PC-3 (cell line): ENCODE results near the gene EXOC6. TPM values are rescaled to one million over a fixed set of nuclear protein-coding genes. Genes with fewer than 3 reads are reported as not detected.
A peak's percentile ranks its signal among the peaks of the same experiment; 100 is the strongest.

Source experiments
- ATAC-seq: fragments of 200-7000 bp; cut with Tn5 transposase; 2 replicates; pipeline ENCODE4 v1.9.1; 2020; ENCODE audit warnings: mild to moderate bottlenecking, moderate library complexity
- BruUV-seq: library from RNA; stranded (reverse); fragments of 400-500 nt; replicated peaks from 2 replicates; lab custom pipeline; 2021; lab: Mats Ljungman, UMichigan
- CTCF ChIA-PET: fragments of 300-600 bp; sonication (Branson Sonifier 250); formaldehyde crosslinking; loops from one replicate; lab custom pipeline; 2022; ENCODE audit warnings: antibody characterized with exemption; lab: Charles Lee
- POLR2A ChIA-PET: fragments of 300-600 bp; sonication (Branson Sonifier 250); formaldehyde crosslinking; loops from one replicate; lab custom pipeline; 2022; ENCODE audit warnings: antibody characterized with exemption; ENCODE audit not compliant: unreplicated experiment; lab: Charles Lee
- DNase-seq: peaks from one replicate; pipeline ENCODE4 v3.0.0-alpha.2; 2015
- H2AFZ ChIP-seq: fragments of 300-600 bp; sonication (generic); 2 replicates; pipeline ENCODE4 v1.6.0; 2016; ENCODE audit warnings: antibody characterized with exemption, low read length
- H3F3A ChIP-seq: fragments of 300-600 bp; sonication (generic); one replicate; pipeline ENCODE4 v1.6.0; 2017; ENCODE audit warnings: antibody characterized with exemption, low read length, control low read depth, mild to moderate bottlenecking; ENCODE audit not compliant: unreplicated experiment
- H3K27ac ChIP-seq: fragments of 300-600 bp; sonication (generic); 2 replicates; pipeline ENCODE4 v1.5.1; 2016; ENCODE audit warnings: mild to moderate bottlenecking, low read length
- H3K27me3 ChIP-seq: fragments of 300-600 bp; sonication (generic); 2 replicates; pipeline ENCODE4 v1.6.1; 2016; ENCODE audit warnings: low read length, mixed read lengths
- H3K36me3 ChIP-seq: fragments of 300-600 bp; sonication (generic); 2 replicates; pipeline ENCODE4 v1.6.1; 2016; ENCODE audit warnings: low read depth, mixed run types, low read length, mixed read lengths
- H3K4me1 ChIP-seq: fragments of 300-600 bp; sonication (generic); 2 replicates; pipeline ENCODE4 v1.5.1; 2016; ENCODE audit warnings: low read length; ENCODE audit not compliant: insufficient read depth
- H3K4me2 ChIP-seq: fragments of 300-600 bp; sonication (generic); 2 replicates; pipeline ENCODE4 v1.6.0; 2016; ENCODE audit warnings: low read length
- H3K4me3 ChIP-seq: fragments of 300-600 bp; sonication (generic); 2 replicates; pipeline ENCODE4 v1.5.1; 2016; ENCODE audit warnings: mild to moderate bottlenecking, low read length, mixed read lengths
- H3K79me2 ChIP-seq: fragments of 300-600 bp; sonication (generic); 2 replicates; pipeline ENCODE4 v1.6.1; 2017; ENCODE audit warnings: low read length, mixed read lengths
- H3K9ac ChIP-seq: fragments of 300-600 bp; sonication (generic); 2 replicates; pipeline ENCODE4 v1.6.0; 2016; ENCODE audit warnings: mild to moderate bottlenecking, low read length
- H3K9me2 ChIP-seq: fragments of 300-600 bp; sonication (generic); replicated peaks from 2 replicates; pipeline ENCODE4 v1.6.1; 2016; ENCODE audit warnings: mixed run types, low read length, mixed read lengths
- H3K9me3 ChIP-seq: fragments of 300-600 bp; sonication (generic); 2 replicates; pipeline ENCODE4 v1.6.1; 2016; ENCODE audit warnings: low read length, mixed read lengths
- H4K20me1 ChIP-seq: fragments of 300-600 bp; sonication (generic); 2 replicates; pipeline ENCODE4 v1.6.1; 2016; ENCODE audit warnings: low read length, mixed read lengths
- EZH2 ChIP-seq: fragments of 300-600 bp; sonication (generic); IDR thresholded peaks from one replicate; pipeline ENCODE4 v1.6.1; 2017; ENCODE audit warnings: antibody characterized with exemption, mild to moderate bottlenecking, low read length; ENCODE audit not compliant: unreplicated experiment
- EZH2phosphoT487 ChIP-seq: fragments of 300-600 bp; sonication (generic); IDR thresholded peaks from 2 replicates; pipeline ENCODE4 v1.6.1; 2018; ENCODE audit warnings: mild to moderate bottlenecking, antibody characterized with exemption, low read length, borderline replicate concordance
- intact Hi-C: fragments of 100-400 bp; cut with micrococcal nuclease; formaldehyde crosslinking; loops from 2 replicates; pipeline ENCODE4 v1.9.0; 2023
- total RNA-seq: library from RNA; depleted of rRNA; stranded (reverse); fragments of >200 nt; gene quantifications from 2 replicates; pipeline ENCODE4 v1.2.3, GENCODE V29; 2014
- TF ChIP-seq, protein P1 (sequence below): fragments of 300-600 bp; sonication (generic); conservative IDR thresholded peaks from 2 replicates; pipeline ENCODE4 v1.5.1; 2017; ENCODE audit warnings: antibody characterized with exemption, low read depth, mild to moderate bottlenecking, low read length

Gene EXOC6
- total RNA-seq, 1 experiment from 2014 or later, result 5.7 TPM

DNA sequence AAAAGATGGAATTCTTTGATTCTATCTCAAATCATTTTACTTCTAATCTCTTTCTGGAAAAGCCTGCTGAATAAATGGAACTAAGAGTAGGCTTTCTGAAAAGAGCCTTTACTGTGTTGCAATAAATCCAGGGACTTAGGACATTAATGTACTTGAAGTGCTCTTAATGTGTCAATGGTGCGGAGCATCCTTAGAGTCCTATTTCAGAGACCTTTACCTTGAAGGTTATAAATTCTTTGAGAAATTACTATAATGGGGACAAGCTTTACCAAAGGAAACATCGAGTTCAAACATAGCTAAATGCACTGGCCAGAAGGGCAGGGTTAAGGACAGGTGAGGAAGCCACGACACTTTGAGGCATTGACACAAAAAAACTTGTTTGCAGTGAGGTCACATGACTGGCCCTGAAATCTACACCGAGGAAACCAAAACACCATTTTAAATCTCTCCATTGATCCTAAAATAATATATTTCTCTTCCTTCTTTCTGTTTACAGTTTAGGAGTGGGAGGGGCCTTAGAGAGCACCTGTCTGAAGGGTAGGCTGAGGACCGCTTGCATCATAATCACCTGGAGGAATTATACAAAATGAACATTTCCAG lies 48.1 kb upstream of the EXOC6 start:
- H3K36me3 ChIP-seq, result no peaks in the 10 kb centered on the region
- no peaks in the 10 kb centered on the region for H3K9me3 ChIP-seq
- BruUV-seq, result no TSS peak
- peak overlapping the region; percentile 30 for H3K4me2 ChIP-seq
- no peak overlapping the region for H3K9ac ChIP-seq
- DNase-seq, result no peak
- ChIA-PET POLR2A (interaction anchor here (0.6 kb wide), 1 partner anchor 44 kb away, joined by 3 read pairs; no protein-coding TSS in a partner anchor), CTCF (no interaction called here)
- no peaks in the 10 kb centered on the region for H3K9me2 ChIP-seq
- intact Hi-C loops, result no loop called here
- H3K4me1 ChIP-seq, result peaks cover 7% of the 10 kb centered on the region; the same call in 1 of the 2 replicates
- H4K20me1 ChIP-seq, result no peaks in the 10 kb centered on the region
- H3K27me3 ChIP-seq, result no peaks in the 10 kb centered on the region
- TF ChIP-seq, protein P1, sequence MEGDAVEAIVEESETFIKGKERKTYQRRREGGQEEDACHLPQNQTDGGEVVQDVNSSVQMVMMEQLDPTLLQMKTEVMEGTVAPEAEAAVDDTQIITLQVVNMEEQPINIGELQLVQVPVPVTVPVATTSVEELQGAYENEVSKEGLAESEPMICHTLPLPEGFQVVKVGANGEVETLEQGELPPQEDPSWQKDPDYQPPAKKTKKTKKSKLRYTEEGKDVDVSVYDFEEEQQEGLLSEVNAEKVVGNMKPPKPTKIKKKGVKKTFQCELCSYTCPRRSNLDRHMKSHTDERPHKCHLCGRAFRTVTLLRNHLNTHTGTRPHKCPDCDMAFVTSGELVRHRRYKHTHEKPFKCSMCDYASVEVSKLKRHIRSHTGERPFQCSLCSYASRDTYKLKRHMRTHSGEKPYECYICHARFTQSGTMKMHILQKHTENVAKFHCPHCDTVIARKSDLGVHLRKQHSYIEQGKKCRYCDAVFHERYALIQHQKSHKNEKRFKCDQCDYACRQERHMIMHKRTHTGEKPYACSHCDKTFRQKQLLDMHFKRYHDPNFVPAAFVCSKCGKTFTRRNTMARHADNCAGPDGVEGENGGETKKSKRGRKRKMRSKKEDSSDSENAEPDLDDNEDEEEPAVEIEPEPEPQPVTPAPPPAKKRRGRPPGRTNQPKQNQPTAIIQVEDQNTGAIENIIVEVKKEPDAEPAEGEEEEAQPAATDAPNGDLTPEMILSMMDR, result no peak
- TF ChIP-seq EZH2phosphoT487 (no peak), EZH2 (no peak)
- no peak overlapping the region for H2AFZ ChIP-seq
- no peak overlapping the region for H3K4me3 ChIP-seq
- no peak overlapping the region for H3K27ac ChIP-seq
- ATAC-seq, result no peak; the same call in 1 of the 2 replicates
- H3K79me2 ChIP-seq, result no peaks in the 10 kb centered on the region
- no peaks in the 10 kb centered on the region for H3F3A ChIP-seq

DNA sequence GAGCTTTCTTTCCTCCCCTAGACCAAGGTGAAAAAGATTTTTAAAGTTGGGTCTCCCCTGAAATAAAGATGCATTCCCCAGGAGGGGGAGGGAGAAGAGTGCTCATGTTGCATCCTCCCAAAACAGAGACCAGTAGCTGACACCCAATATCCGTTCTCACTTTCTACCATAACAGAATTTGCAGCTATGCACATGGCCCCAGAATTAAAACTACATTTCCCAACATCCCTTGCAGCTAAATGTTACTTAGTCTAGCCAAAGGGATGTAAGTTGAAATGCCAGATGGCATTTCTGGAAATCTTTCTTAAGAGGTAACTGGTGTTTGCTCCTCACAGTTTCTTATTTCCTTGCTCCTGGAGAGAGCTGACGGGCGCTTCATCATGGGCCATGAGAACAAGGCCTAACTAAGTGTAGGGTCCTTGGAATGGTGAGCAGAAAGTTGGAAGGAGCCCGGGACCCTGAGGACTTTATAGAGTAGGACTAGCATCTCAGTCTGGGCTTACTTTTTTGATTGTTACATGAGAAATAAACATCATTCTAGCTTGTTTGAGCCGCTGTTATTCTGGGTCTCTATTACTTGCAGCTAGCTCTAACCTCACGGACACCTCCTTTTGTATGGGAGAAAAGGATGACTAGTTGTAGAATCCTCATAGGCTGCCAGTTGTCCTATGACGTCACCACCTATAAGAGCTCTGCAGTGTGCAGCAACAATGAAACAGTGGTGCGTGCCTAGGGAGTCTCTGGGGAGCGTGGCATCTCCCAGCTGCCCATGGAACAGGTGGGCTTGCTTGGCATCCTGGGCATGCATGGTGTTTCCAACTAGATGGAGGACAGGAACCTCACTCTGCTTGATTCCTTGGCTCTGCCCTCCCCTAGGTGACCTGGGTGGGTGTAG lies 46.1 kb upstream of the EXOC6 start:
- H3K4me2 ChIP-seq, result no peak overlapping the region
- TF ChIP-seq EZH2 (no peak), EZH2phosphoT487 (no peak)
- TF ChIP-seq, protein P1, result no peak
- H3K9me3 ChIP-seq, result no peaks in the 10 kb centered on the region
- H3K27ac ChIP-seq, result no peak overlapping the region
- ChIA-PET POLR2A (no interaction called here), CTCF (no interaction called here)
- DNase-seq (no peak), ATAC-seq (no peak)
- H4K20me1 ChIP-seq, result no peaks in the 10 kb centered on the region
- H2AFZ ChIP-seq, result no peak overlapping the region
- no peak overlapping the region for H3K4me3 ChIP-seq
- H3K9ac ChIP-seq, result no peak overlapping the region
- no peaks in the 10 kb centered on the region for H3K27me3 ChIP-seq
- H3K9me2 ChIP-seq, result no peaks in the 10 kb centered on the region
- intact Hi-C loops, result no loop called here
- no peaks in the 10 kb centered on the region for H3K79me2 ChIP-seq
- H3K4me1 ChIP-seq, result peaks cover 7% of the 10 kb centered on the region; the same call in 1 of the 2 replicates
- no peaks in the 10 kb centered on the region for H3K36me3 ChIP-seq
- BruUV-seq, result no TSS peak
- no peaks in the 10 kb centered on the region for H3F3A ChIP-seq

- H3K9me3 ChIP-seq, result no peaks in the 10 kb centered on the region
- TF ChIP-seq, protein P1, result no peak
- TF ChIP-seq EZH2 (no peak), EZH2phosphoT487 (no peak)
- no peak overlapping the region for H3K4me3 ChIP-seq
- no peak for ATAC-seq
- H3K4me2 ChIP-seq, result no peak overlapping the region
- POLR2A ChIA-PET, result no interaction called here
- H3K36me3 ChIP-seq, result no peaks in the 10 kb centered on the region
- no peak overlapping the region for H3K27ac ChIP-seq
- intact Hi-C loops, result no loop called here
- H3K9me2 ChIP-seq, result no peaks in the 10 kb centered on the region
- H3K9ac ChIP-seq, result no peak overlapping the region
- BruUV-seq, result no TSS peak
- CTCF ChIA-PET, result no interaction called here
- no peaks in the 10 kb centered on the region for H4K20me1 ChIP-seq
- H3K79me2 ChIP-seq, result no peaks in the 10 kb centered on the region
- H2AFZ ChIP-seq, result no peak overlapping the region
- no peaks in the 10 kb centered on the region for H3K27me3 ChIP-seq
- no peak for DNase-seq
- H3F3A ChIP-seq, result no peaks in the 10 kb centered on the region
- no peaks in the 10 kb centered on the region for H3K4me1 ChIP-seq
Measured at GRCh38 chr10:92809840-92810239, 38.5 kb upstream of the EXOC6 start.
